Ovary (tissue), 9 donors: ENCODE data around the gene ARHGAP23. TPM values are rescaled to one million over a fixed set of nuclear protein-coding genes. Genes with fewer than 3 reads are reported as not detected.
A peak's percentile ranks its signal among the peaks of the same experiment; 100 is the strongest.
"Not testable (repeated sequence)": the region's sequence is repeated elsewhere in the genome, so short reads cannot be mapped to it uniquely, and the experiment has no call there.

Experiments
- DNase-seq, 5 donors: peaks; one replicate each; pipeline ENCODE4 v3.0.0-alpha.2; 2019 to 2020
- H3K27ac ChIP-seq, 2 donors: fragments of 200-600 bp; one replicate each; pipeline versions ENCODE4 v1.5.1 to v1.8.0; 2019 to 2022
- H3K27me3 ChIP-seq: fragments of 200-600 bp; one replicate; pipeline ENCODE4 v1.8.0; 2022
- H3K36me3 ChIP-seq: fragments of 200-600 bp; sonication (generic); one replicate; pipeline ENCODE4 v1.5.1; 2019
- H3K4me1 ChIP-seq: one replicate; pipeline ENCODE4 v1.8.1; 2013; ENCODE audit warnings: mild to moderate bottlenecking, moderate library complexity; ENCODE audit not compliant: insufficient read depth
- H3K4me3 ChIP-seq: fragments of 200-600 bp; sonication (generic); one replicate; pipeline ENCODE4 v1.5.1; 2017
- H3K9me3 ChIP-seq, 2 donors: fragments of 200-600 bp in 1 of 2; sonication (generic) in 1 of 2; one replicate each; pipeline versions ENCODE4 v1.5.1 to v1.8.1; 2013 to 2019; ENCODE audit warnings: mild to moderate bottlenecking in 1 of 2, moderate library complexity in 1 of 2
- CTCF ChIP-seq, 3 donors: fragments of 450-650 bp in 2 of 3; fragments of 200-600 bp in 1 of 3; IDR thresholded peaks; one replicate each; pipeline versions ENCODE4 v1.5.1 to v1.8.0; 2016 to 2022; ENCODE audit warnings: antibody characterized with exemption in 3 of 3, mild to moderate bottlenecking in 1 of 3
- EP300 ChIP-seq: sonication (generic); formaldehyde crosslinking; IDR thresholded peaks from one replicate; pipeline ENCODE4 v1.6.1; 2017; ENCODE audit warnings: antibody characterized with exemption
- POLR2A ChIP-seq: fragments of 450-650 bp; IDR thresholded peaks from one replicate; pipeline ENCODE4 v1.6.1; 2017; ENCODE audit warnings: antibody characterized with exemption, mild to moderate bottlenecking, moderate library complexity
- WGBS, 3 donors: extraction: QIAGEN DNeasy Blood & Tissue Kit in 1 of 3; methylation state at CpG; one replicate each; pipeline versions ENCODE4 v1.1.5 to v1.1.7; 2013 to 2017; 5-methylcytosine and 5-hydroxymethylcytosine counted together
- intact Hi-C, 4 donors: fragments of 100-400 bp; cut with DNase I; formaldehyde crosslinking; loops; one replicate each; pipeline versions ENCODE4 v1.11.0 to v1.15.1; 2022 to 2023
- polyA plus RNA-seq, 2 donors: library from polyadenylated mRNA; stranded (reverse); fragments of 200-250 nt in 1 of 2; fragments of 350-450 nt in 1 of 2; fragmentation: Illumina TruSeq in 1 of 2; extraction: RNeasy Lipid Tissue Mini Kit (QIAGEN cat#74804) in 1 of 2; gene quantifications; one replicate each; pipeline ENCODE4 v1.2.3, GENCODE V29; 2013 to 2014
- total RNA-seq, 7 donors: library from RNA; depleted of rRNA in 2 of 7; stranded (reverse); fragments of >200 nt in 2 of 7; fragmentation: NEBNext Ultra II Directional in 3 of 7; extraction: Animal tissue kit (Norgen Biotek cat#: 25700) in 3 of 7; gene quantifications; one replicate each; pipeline versions ENCODE4 v1.1.0 to v1.2.4, GENCODE V29; 2016 to 2023
- donor health status: DM: no; HTN: no; CAD: no; lungs with moderate emphysema.
- donor health status: DM: no; HTN: no; CAD: no.
- donor health status: Bipolar disorder and iron deficiency.
- donor health status: DM: yes; HTN: yes; CAD: no.
- donor health status: DM: no; HTN: no; CAD: no.
- donor health status: DM: yes; HTN: yes; CAD: no.

ARHGAP23 gene
- total and polyA plus RNA-seq, 9 donors: 13.7 to 76.4 (median 45.3) TPM

- Histone ChIP-seq H3K27ac (peak overlapping the region; percentile 85 to 91), H3K4me1 (peaks cover 23% of the 10 kb centered on the region), H3K9me3 (no peaks in the 10 kb centered on the region), H3K27me3 (no peaks in the 10 kb centered on the region), H3K36me3 (no peaks in the 10 kb centered on the region), H3K4me3 (peak overlapping the region; percentile 55)
- DNase-seq: peak in 2 of 5 donors; percentile 33 to 59
- intact Hi-C loops: loop anchor here in 1 of 4 donors (5.0 kb wide), 1 partner anchor 39 kb away; the partner anchor contains the start of gene ARHGAP23
- TF ChIP-seq CTCF (IDR thresholded peaks at IDR 0.05) (no peak), EP300 (no peak), POLR2A (no peak)
- 78 to 87% (median 83%) methylated on average over 44 to 57 of the region's 57 CpGs for WGBS, 3 donors
These were observed 38.4 kb downstream of the ARHGAP23 start for GRCh38 chr17:38466346-38467315.

- Histone ChIP-seq H3K4me1 (peaks cover 23% of the 10 kb centered on the region), H3K4me3 (no peak overlapping the region), H3K27me3 (no peaks in the 10 kb centered on the region), H3K36me3 (no peaks in the 10 kb centered on the region), H3K27ac (no peak overlapping the region), H3K9me3 (no peaks in the 10 kb centered on the region)
- no peak for TF ChIP-seq POLR2A
- TF ChIP-seq CTCF (IDR thresholded peaks at IDR 0.05): no peak
- no peak for TF ChIP-seq EP300
- WGBS, 3 donors: 0 to 2% (median 0%) methylated on average over 1 of the region's 1 CpG
- no peak for DNase-seq
- intact Hi-C loops: loop anchor here in 1 of 4 donors (5.0 kb wide), 1 partner anchor 40 kb away; the partner anchor contains the start of gene ARHGAP23
These were observed 39.2 kb downstream of the ARHGAP23 start for GRCh38 chr17:38467491-38467890.

GRCh38 chr17:38469875-38470274, 41.6 kb downstream of the ARHGAP23 start:
- Histone ChIP-seq H3K9me3 (no peaks in the 10 kb centered on the region), H3K4me3 (no peak overlapping the region), H3K27me3 (no peaks in the 10 kb centered on the region), H3K4me1 (peaks cover 21% of the 10 kb centered on the region), H3K27ac (no peak overlapping the region), H3K36me3 (no peaks in the 10 kb centered on the region)
- no peak for DNase-seq
- no peak for TF ChIP-seq POLR2A
- no peak for TF ChIP-seq EP300
- no peak for TF ChIP-seq CTCF (IDR thresholded peaks at IDR 0.05)
- WGBS, 3 donors: 66 to 73% (median 71%) methylated on average over 20 of the region's 20 CpGs
- intact Hi-C loops: loop anchor here in 2 of 4 donors (5.0 to 10.0 kb wide), 2 partner anchors 43 to 45 kb away; partner anchors contain the start of gene ARHGAP23 (in 2 of the 2)

GRCh38 chr17:38471253-38471652, 43.0 kb downstream of the ARHGAP23 start:
- 81 to 82% (median 82%) methylated on average over 8 of the region's 8 CpGs for WGBS, 3 donors
- H3K4me3 ChIP-seq, DNase-seq, H3K9me3 ChIP-seq, H3K36me3 ChIP-seq, H3K27me3 ChIP-seq, H3K27ac ChIP-seq: not testable (repeated sequence)
- peaks cover 11% of the 10 kb centered on the region for H3K4me1 ChIP-seq
- intact Hi-C loops: loop anchor here in 1 of 4 donors (10.0 kb wide), 1 partner anchor 46 kb away; the partner anchor contains the start of gene ARHGAP23

GRCh38 chr17:38474666-38475065, 46.4 kb downstream of the ARHGAP23 start:
- H3K4me3 ChIP-seq, H3K27ac ChIP-seq, H3K36me3 ChIP-seq, H3K9me3 ChIP-seq, H3K4me1 ChIP-seq, H3K27me3 ChIP-seq, DNase-seq: not testable (repeated sequence)
- intact Hi-C loops: loop anchor here in 1 of 4 donors (5.0 to 10.0 kb wide), 2 partner anchors 32 to 50 kb away; partner anchors contain the start of gene ARHGAP23
- WGBS, 3 donors: 59 to 65% (median 60%) methylated on average over 8 of the region's 8 CpGs
